Hematopoietic multipotent progenitor cell treated with erythropoietin and hydrocortisone succinate and interleukin-3 and kit ligand, for 15 days (in vitro differentiated cells): ENCODE data around the gene GSTA3.
"Not testable (repeated sequence)": the region's sequence is repeated elsewhere in the genome, so short reads cannot be mapped to it uniquely, and the experiment has no call there.

Experiments used
- DNase-seq: peaks from one replicate; pipeline ENCODE4 v3.0.0-alpha.2; 2015; ENCODE audit warnings: low spot score

The GSTA3 gene

GRCh38 chr6:52858416-52858815, 51.1 kb downstream of the GSTA3 start:
- DNase-seq = no peak

- not testable (repeated sequence) for DNase-seq
Observed at GRCh38 chr6:52856137-52856536, 53.4 kb downstream of the GSTA3 start.

GRCh38 chr6:52849137-52849536, 60.4 kb downstream of the GSTA3 start:
- no peak for DNase-seq
